ENCODE results near the gene AMPD2.

AMPD2 gene

GRCh38 chr1:109630898-109631512 is 11.4 kb downstream of the AMPD2 start:
- H4K20me1 ChIP-seq = peaks cover 6 to 58% (median 39%) of the 10 kb centered on the region in 11 experiments; a peak in 20 of 22 replicates

DNA sequence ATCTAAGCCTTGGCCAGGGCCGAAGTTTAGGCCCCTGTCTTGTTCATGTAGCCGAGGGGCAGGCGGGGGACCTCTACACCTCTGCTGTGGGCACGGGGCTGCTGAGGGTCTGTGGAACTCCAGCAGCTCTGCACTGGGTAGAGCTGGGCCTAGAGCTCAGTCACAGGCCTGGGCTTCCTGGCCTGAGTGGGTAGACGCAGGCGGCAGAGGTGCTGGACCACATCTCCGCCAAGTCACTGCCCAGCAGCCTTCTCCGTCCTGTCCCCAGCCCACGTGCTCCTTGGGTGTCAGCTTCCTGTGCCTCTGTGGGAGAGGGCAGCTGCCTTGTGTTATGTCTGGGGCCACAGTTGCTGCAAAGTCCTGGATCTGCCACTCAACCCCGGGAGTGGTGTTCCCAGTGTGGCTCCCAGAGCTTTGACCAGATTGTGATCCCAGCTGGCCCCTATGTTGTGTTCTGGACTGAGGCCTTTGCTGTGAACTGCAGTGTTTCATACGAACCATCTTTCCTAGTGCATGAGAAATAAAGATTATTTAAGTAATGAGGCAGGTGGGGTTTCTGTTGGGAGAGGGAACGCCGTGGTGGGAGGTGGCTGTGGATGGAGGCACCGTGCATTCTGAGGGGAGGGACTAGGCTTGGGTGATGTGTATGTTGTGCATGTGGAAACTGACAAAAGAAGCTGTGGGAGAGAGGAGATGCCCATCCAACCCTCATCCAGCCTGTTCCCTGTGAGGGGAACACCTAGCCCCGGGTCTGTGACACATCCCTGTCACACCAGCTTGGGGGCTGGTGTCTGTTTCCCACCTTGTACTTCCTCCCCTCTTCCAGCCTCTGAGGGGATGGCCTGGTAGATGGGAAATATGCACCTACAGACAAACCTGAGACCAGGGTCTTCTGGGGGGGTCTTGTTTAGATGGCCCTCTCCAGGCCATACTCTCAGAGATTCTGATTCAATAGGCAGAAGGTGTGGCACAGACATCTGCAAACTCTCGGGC is 12.2 kb downstream of the AMPD2 start:
- H3K27me3 ChIP-seq = no peaks in the 10 kb centered on the region
- no peak for TF ChIP-seq Cebpa-rat (IDR thresholded peaks at IDR 0.05)
- peak overlapping the region in 7 of 11 experiments; percentile 8 to 50 (median 29); a peak in 5 of 22 replicates for H3K9ac ChIP-seq
- peak overlapping the region in 3 of 11 experiments; percentile 1 to 15 (median 14); a peak in 2 of 22 replicates for H3K27ac ChIP-seq
- peak overlapping the region in 3 of 11 experiments; percentile 7 to 25 (median 10); a peak in 2 of 22 replicates for H3K4me2 ChIP-seq
- H3K36me3 ChIP-seq = peaks cover 50 to 60% (median 58%) of the 10 kb centered on the region in 11 experiments
- no peaks in the 10 kb centered on the region for H3K9me3 ChIP-seq (replicated peaks in 1 of 11)
- H3K4me3 ChIP-seq = no peak overlapping the region
- peaks cover 0 to 50% (median 31%) of the 10 kb centered on the region in 11 experiments; a peak in 19 of 22 replicates for H4K20me1 ChIP-seq
- H3K4me1 ChIP-seq = peaks cover 26 to 56% (median 37%) of the 10 kb centered on the region in 10 experiments

More at GRCh38 chr1:109630898-109631512, 11.4 kb downstream of the AMPD2 start:
- Histone ChIP-seq H3K4me3 (no peak overlapping the region), H3K27me3 (no peaks in the 10 kb centered on the region), H3K9ac (peak overlapping the region in 6 of 11 experiments; percentile 8 to 50 (median 22); a peak in 3 of 22 replicates), H3K27ac (peak overlapping the region in 2 of 11 experiments; percentile 1 to 14; a peak in 2 of 22 replicates), H3K4me1 (peaks cover 19 to 57% (median 36%) of the 10 kb centered on the region in 10 experiments), H3K4me2 (no peak overlapping the region), H3K9me3 (replicated peaks in 1 of 11) (no peaks in the 10 kb centered on the region), H3K36me3 (peaks cover 58 to 68% (median 66%) of the 10 kb centered on the region in 11 experiments)
- no peak for TF ChIP-seq Cebpa-rat (IDR thresholded peaks at IDR 0.05)

GRCh38 chr1:109632671-109633346 is 13.2 kb downstream of the AMPD2 start:
- Histone ChIP-seq H3K9ac (peak overlapping the region in 5 of 11 experiments; percentile 13 to 50 (median 29); a peak in 5 of 22 replicates), H3K4me1 (peaks cover 16 to 47% (median 32%) of the 10 kb centered on the region in 10 experiments)

GRCh38 chr1:109634292-109634691 is 14.7 kb downstream of the AMPD2 start:
- H3K27me3 ChIP-seq = no peaks in the 10 kb centered on the region
- no peak overlapping the region for H3K9ac ChIP-seq
- peaks cover 0 to 26% (median 8%) of the 10 kb centered on the region in 11 experiments; a peak in 10 of 22 replicates for H4K20me1 ChIP-seq
- TF ChIP-seq Cebpa-rat (IDR thresholded peaks at IDR 0.05) = no peak
- H3K4me3 ChIP-seq = no peak overlapping the region
- H3K4me2 ChIP-seq = peak overlapping the region in 4 of 11 experiments; percentile 5 to 42 (median 14); a peak in 2 of 22 replicates
- peaks cover 11 to 36% (median 27%) of the 10 kb centered on the region in 10 experiments; a peak in 19 of 20 replicates for H3K4me1 ChIP-seq
- peaks cover 25 to 35% (median 33%) of the 10 kb centered on the region in 11 experiments for H3K36me3 ChIP-seq
- no peak overlapping the region for H3K27ac ChIP-seq
- H3K9me3 ChIP-seq (replicated peaks in 1 of 11) = no peaks in the 10 kb centered on the region

More at GRCh38 chr1:109632671-109633346, 13.2 kb downstream of the AMPD2 start:
- Histone ChIP-seq H4K20me1 (peaks cover 0 to 40% (median 21%) of the 10 kb centered on the region in 11 experiments; a peak in 15 of 22 replicates), H3K9me3 (replicated peaks in 1 of 11) (no peaks in the 10 kb centered on the region), H3K36me3 (peaks cover 40 to 50% (median 48%) of the 10 kb centered on the region in 11 experiments), H3K4me2 (peak overlapping the region in 3 of 11 experiments; percentile 7 to 25 (median 12); a peak in 4 of 22 replicates), H3K27me3 (no peaks in the 10 kb centered on the region), H3K4me3 (no peak overlapping the region), H3K27ac (peak overlapping the region in 4 of 11 experiments; percentile 1 to 34 (median 17); a peak in 3 of 22 replicates)
- no peak for TF ChIP-seq Cebpa-rat (IDR thresholded peaks at IDR 0.05)

GRCh38 chr1:109634771-109635750 is 15.4 kb downstream of the AMPD2 start:
- Histone ChIP-seq H3K4me2 (peak overlapping the region in 3 of 11 experiments; percentile 5 to 42 (median 19); a peak in 3 of 22 replicates), H4K20me1 (peaks cover 0 to 19% (median 3%) of the 10 kb centered on the region in 11 experiments; a peak in 5 of 22 replicates), H3K36me3 (peaks cover 18 to 28% (median 25%) of the 10 kb centered on the region in 11 experiments), H3K4me3 (no peak overlapping the region), H3K4me1 (peaks cover 11 to 41% (median 27%) of the 10 kb centered on the region in 10 experiments; a peak in 19 of 20 replicates), H3K27me3 (no peaks in the 10 kb centered on the region), H3K9ac (peak overlapping the region in 2 of 11 experiments; percentile 19 to 26; a peak in 2 of 22 replicates), H3K9me3 (replicated peaks in 1 of 11) (no peaks in the 10 kb centered on the region), H3K27ac (no peak overlapping the region)
- no peak for TF ChIP-seq Cebpa-rat (IDR thresholded peaks at IDR 0.05)

DNA sequence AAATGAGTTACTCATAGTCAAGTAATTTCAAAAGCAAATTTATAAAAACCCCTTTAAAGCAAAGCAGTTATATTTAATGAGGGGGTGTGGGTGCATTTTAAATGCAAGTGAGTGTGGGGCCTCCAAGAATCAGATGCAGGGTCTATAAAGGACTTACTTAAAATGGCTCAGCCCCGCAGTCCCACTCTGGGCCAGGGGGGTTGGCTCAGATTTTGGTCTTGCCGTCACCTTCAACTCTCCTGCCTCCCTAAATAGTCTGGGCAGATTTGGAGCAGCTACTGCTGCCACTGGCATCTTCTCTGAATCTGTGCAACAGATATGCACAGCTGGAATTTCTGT is 16.2 kb downstream of the AMPD2 start:
- Histone ChIP-seq H4K20me1 (peaks cover 0 to 19% (median 3%) of the 10 kb centered on the region in 11 experiments; a peak in 4 of 22 replicates), H3K4me1 (peaks cover 11 to 47% (median 28%) of the 10 kb centered on the region in 10 experiments; a peak in 19 of 20 replicates), H3K9ac (no peak overlapping the region; a peak in 1 of 22 replicates), H3K4me3 (no peak overlapping the region), H3K4me2 (peak overlapping the region in 7 of 11 experiments; percentile 11 to 44 (median 33); a peak in 7 of 22 replicates), H3K27ac (no peak overlapping the region), H3K27me3 (no peaks in the 10 kb centered on the region), H3K9me3 (replicated peaks in 1 of 11) (no peaks in the 10 kb centered on the region), H3K36me3 (peaks cover 15 to 23% (median 20%) of the 10 kb centered on the region in 11 experiments)
- TF ChIP-seq Cebpa-rat (IDR thresholded peaks at IDR 0.05) = no peak
